ENCODE data around the gene GNA14.

GNA14 gene

GRCh38 chr9:77429928-77430327 lies 218.2 kb downstream of the GNA14 start:
- H3K79me2 ChIP-seq (ENCODE audit: control insufficient read depth, insufficient read depth, low read length, poor library complexity) = no peaks in the 10 kb centered on the region
- no peak overlapping the region for H2BK5ac ChIP-seq (ENCODE audit: low read depth, low read length, poor library complexity)
- H3K9me3 ChIP-seq (ENCODE audit: insufficient read depth, low read depth, low read length) = peaks cover 1% of the 10 kb centered on the region
- no peak overlapping the region for H4K91ac ChIP-seq (ENCODE audit: low read depth, low read length)
- H2BK120ac ChIP-seq (ENCODE audit: insufficient read depth, low read length, poor library complexity) = no peak overlapping the region
- H3K14ac ChIP-seq (ENCODE audit: low read length) = no peak overlapping the region
- H2AK5ac ChIP-seq (ENCODE audit: low read length) = no peak overlapping the region
- H2AFZ ChIP-seq (ENCODE audit: insufficient read depth, low read length, poor library complexity) = no peak overlapping the region
- H3K4me2 ChIP-seq (ENCODE audit: low read length) = no peak overlapping the region
- no peak overlapping the region for H3K18ac ChIP-seq (ENCODE audit: low read length)
- no peaks in the 10 kb centered on the region for H3K36me3 ChIP-seq (ENCODE audit: control insufficient read depth in 1 of 2, insufficient read depth in 2 of 2, low read length in 2 of 2)
- no peak for DNase-seq
- H3K27ac ChIP-seq (ENCODE audit: low read depth, low read length) = no peak overlapping the region
- WGBS (ENCODE audit: extremely low coverage, insufficient coverage, insufficient read length) = no CpG with 5 or more reads among the region's 2 CpGs
- no peak overlapping the region for H3K4me3 ChIP-seq (ENCODE audit: low read depth, low read length)
- no peak overlapping the region for H3K23ac ChIP-seq (ENCODE audit: low read length)
- H3K27me3 ChIP-seq (ENCODE audit: insufficient read depth, low read length) = no peaks in the 10 kb centered on the region
- H4K12ac ChIP-seq (ENCODE audit: low read depth, low read length) = no peak overlapping the region
- no peak overlapping the region for H3K4ac ChIP-seq (ENCODE audit: low read depth, low read length)
- H3K9ac ChIP-seq (ENCODE audit: low read length) = no peak overlapping the region
- no peak overlapping the region for H4K8ac ChIP-seq (ENCODE audit: low read depth, low read length)
- no peak overlapping the region for H2BK12ac ChIP-seq (ENCODE audit: low read length)
- no peaks in the 10 kb centered on the region for H3K79me1 ChIP-seq (ENCODE audit: low read length)
- H3K4me1 ChIP-seq (ENCODE audit: control insufficient read depth in 1 of 2, insufficient read depth in 2 of 2, low read length in 2 of 2) = peaks cover 0 to 4% of the 10 kb centered on the region in 2 experiments

- no peak overlapping the region for H3K14ac ChIP-seq (ENCODE audit: low read length)
- H3K36me3 ChIP-seq (ENCODE audit: control insufficient read depth in 1 of 2, insufficient read depth in 2 of 2, low read length in 2 of 2) = no peaks in the 10 kb centered on the region
- H2BK12ac ChIP-seq (ENCODE audit: low read length) = no peak overlapping the region
- H3K18ac ChIP-seq (ENCODE audit: low read length) = no peak overlapping the region
- no peak overlapping the region for H3K4me2 ChIP-seq (ENCODE audit: low read length)
- H3K79me1 ChIP-seq (ENCODE audit: low read length) = no peaks in the 10 kb centered on the region
- no peak overlapping the region for H4K91ac ChIP-seq (ENCODE audit: low read depth, low read length)
- H3K4ac ChIP-seq (ENCODE audit: low read depth, low read length) = no peak overlapping the region
- H4K12ac ChIP-seq (ENCODE audit: low read depth, low read length) = no peak overlapping the region
- no peak overlapping the region for H2AK5ac ChIP-seq (ENCODE audit: low read length)
- H3K9ac ChIP-seq (ENCODE audit: low read length) = no peak overlapping the region
- no peak overlapping the region for H3K23ac ChIP-seq (ENCODE audit: low read length)
- H3K9me3 ChIP-seq (ENCODE audit: insufficient read depth, low read depth, low read length) = peaks cover 1% of the 10 kb centered on the region
- no peaks in the 10 kb centered on the region for H3K27me3 ChIP-seq (ENCODE audit: insufficient read depth, low read length)
- no peak for DNase-seq
- WGBS (ENCODE audit: extremely low coverage, insufficient coverage, insufficient read length) = no CpG with 5 or more reads among the region's 7 CpGs
- H3K4me3 ChIP-seq (ENCODE audit: low read depth, low read length) = no peak overlapping the region
- no peak overlapping the region for H2AFZ ChIP-seq (ENCODE audit: insufficient read depth, low read length, poor library complexity)
- H2BK120ac ChIP-seq (ENCODE audit: insufficient read depth, low read length, poor library complexity) = no peak overlapping the region
- peaks cover 0 to 4% of the 10 kb centered on the region in 2 experiments for H3K4me1 ChIP-seq (ENCODE audit: control insufficient read depth in 1 of 2, insufficient read depth in 2 of 2, low read length in 2 of 2)
- H3K79me2 ChIP-seq (ENCODE audit: control insufficient read depth, insufficient read depth, low read length, poor library complexity) = no peaks in the 10 kb centered on the region
- no peak overlapping the region for H2BK5ac ChIP-seq (ENCODE audit: low read depth, low read length, poor library complexity)
- no peak overlapping the region for H3K27ac ChIP-seq (ENCODE audit: low read depth, low read length)
- H4K8ac ChIP-seq (ENCODE audit: low read depth, low read length) = no peak overlapping the region
These were observed 220.7 kb downstream of the GNA14 start for GRCh38 chr9:77427256-77427927.

GRCh38 chr9:77426712-77427111 lies 221.4 kb downstream of the GNA14 start:
- no peak for DNase-seq
- no peak overlapping the region for H2BK12ac ChIP-seq (ENCODE audit: low read length)
- H2AK5ac ChIP-seq (ENCODE audit: low read length) = no peak overlapping the region
- no peak overlapping the region for H2BK5ac ChIP-seq (ENCODE audit: low read depth, low read length, poor library complexity)
- no peak overlapping the region for H3K23ac ChIP-seq (ENCODE audit: low read length)
- H3K36me3 ChIP-seq (ENCODE audit: control insufficient read depth in 1 of 2, insufficient read depth in 2 of 2, low read length in 2 of 2) = no peaks in the 10 kb centered on the region
- H3K79me2 ChIP-seq (ENCODE audit: control insufficient read depth, insufficient read depth, low read length, poor library complexity) = no peaks in the 10 kb centered on the region
- H3K4me1 ChIP-seq (ENCODE audit: control insufficient read depth in 1 of 2, insufficient read depth in 2 of 2, low read length in 2 of 2) = peaks cover 0 to 4% of the 10 kb centered on the region in 2 experiments
- H4K12ac ChIP-seq (ENCODE audit: low read depth, low read length) = no peak overlapping the region
- no peak overlapping the region for H3K18ac ChIP-seq (ENCODE audit: low read length)
- H4K91ac ChIP-seq (ENCODE audit: low read depth, low read length) = no peak overlapping the region
- no peak overlapping the region for H3K9ac ChIP-seq (ENCODE audit: low read length)
- WGBS (ENCODE audit: extremely low coverage, insufficient coverage, insufficient read length) = no CpG with 5 or more reads among the region's 3 CpGs
- no peak overlapping the region for H3K14ac ChIP-seq (ENCODE audit: low read length)
- H3K4me3 ChIP-seq (ENCODE audit: low read depth, low read length) = no peak overlapping the region
- H2AFZ ChIP-seq (ENCODE audit: insufficient read depth, low read length, poor library complexity) = no peak overlapping the region
- no peak overlapping the region for H4K8ac ChIP-seq (ENCODE audit: low read depth, low read length)
- no peaks in the 10 kb centered on the region for H3K79me1 ChIP-seq (ENCODE audit: low read length)
- no peak overlapping the region for H3K4me2 ChIP-seq (ENCODE audit: low read length)
- no peaks in the 10 kb centered on the region for H3K27me3 ChIP-seq (ENCODE audit: insufficient read depth, low read length)
- no peak overlapping the region for H2BK120ac ChIP-seq (ENCODE audit: insufficient read depth, low read length, poor library complexity)
- H3K4ac ChIP-seq (ENCODE audit: low read depth, low read length) = no peak overlapping the region
- peaks cover 1% of the 10 kb centered on the region for H3K9me3 ChIP-seq (ENCODE audit: insufficient read depth, low read depth, low read length)
- H3K27ac ChIP-seq (ENCODE audit: low read depth, low read length) = no peak overlapping the region

DNA sequence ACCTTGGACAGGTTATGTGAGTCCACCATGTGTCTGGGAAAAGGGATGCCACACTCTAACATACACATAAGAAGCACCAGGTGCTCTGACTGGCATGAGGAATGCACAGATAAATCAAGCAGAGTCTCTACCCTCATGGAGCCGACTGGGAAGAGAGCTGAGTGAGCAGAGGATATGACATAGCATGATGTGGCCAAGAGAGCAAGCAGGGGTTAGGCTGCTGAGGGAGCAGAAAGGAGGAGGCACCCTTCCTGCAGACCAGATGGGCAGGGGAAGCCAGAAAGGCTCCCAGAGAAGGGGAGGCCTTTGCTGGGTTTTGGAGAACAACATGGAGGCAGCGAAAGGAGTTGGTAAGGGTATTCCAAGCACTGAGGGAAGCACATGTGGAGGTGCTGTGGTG lies 223.1 kb downstream of the GNA14 start:
- H3K4me1 ChIP-seq (ENCODE audit: control insufficient read depth in 1 of 2, insufficient read depth in 2 of 2, low read length in 2 of 2) = peaks cover 0 to 4% of the 10 kb centered on the region in 2 experiments
- no peak overlapping the region for H2BK120ac ChIP-seq (ENCODE audit: insufficient read depth, low read length, poor library complexity)
- no peaks in the 10 kb centered on the region for H3K27me3 ChIP-seq (ENCODE audit: insufficient read depth, low read length)
- no peak overlapping the region for H3K4me3 ChIP-seq (ENCODE audit: low read depth, low read length)
- no peak for DNase-seq
- no peak overlapping the region for H4K91ac ChIP-seq (ENCODE audit: low read depth, low read length)
- no peak overlapping the region for H4K12ac ChIP-seq (ENCODE audit: low read depth, low read length)
- H2AK5ac ChIP-seq (ENCODE audit: low read length) = no peak overlapping the region
- H3K4ac ChIP-seq (ENCODE audit: low read depth, low read length) = no peak overlapping the region
- H3K79me1 ChIP-seq (ENCODE audit: low read length) = no peaks in the 10 kb centered on the region
- H3K18ac ChIP-seq (ENCODE audit: low read length) = no peak overlapping the region
- no CpG with 5 or more reads among the region's 2 CpGs for WGBS (ENCODE audit: extremely low coverage, insufficient coverage, insufficient read length)
- no peaks in the 10 kb centered on the region for H3K79me2 ChIP-seq (ENCODE audit: control insufficient read depth, insufficient read depth, low read length, poor library complexity)
- H3K9ac ChIP-seq (ENCODE audit: low read length) = no peak overlapping the region
- H4K8ac ChIP-seq (ENCODE audit: low read depth, low read length) = no peak overlapping the region
- H2BK5ac ChIP-seq (ENCODE audit: low read depth, low read length, poor library complexity) = no peak overlapping the region
- no peak overlapping the region for H3K23ac ChIP-seq (ENCODE audit: low read length)
- H3K14ac ChIP-seq (ENCODE audit: low read length) = no peak overlapping the region
- H2AFZ ChIP-seq (ENCODE audit: insufficient read depth, low read length, poor library complexity) = no peak overlapping the region
- H2BK12ac ChIP-seq (ENCODE audit: low read length) = no peak overlapping the region
- peaks cover 1% of the 10 kb centered on the region for H3K9me3 ChIP-seq (ENCODE audit: insufficient read depth, low read depth, low read length)
- H3K4me2 ChIP-seq (ENCODE audit: low read length) = no peak overlapping the region
- no peak overlapping the region for H3K27ac ChIP-seq (ENCODE audit: low read depth, low read length)
- H3K36me3 ChIP-seq (ENCODE audit: control insufficient read depth in 1 of 2, insufficient read depth in 2 of 2, low read length in 2 of 2) = no peaks in the 10 kb centered on the region

Data from trophoblast cell (in vitro differentiated cells and primary cell).